Measurements from ENCODE around the gene RHOXF1.
"Not testable (repeated sequence)": the region's sequence is repeated elsewhere in the genome, so short reads cannot be mapped to it uniquely, and the experiment has no call there.

DNA sequence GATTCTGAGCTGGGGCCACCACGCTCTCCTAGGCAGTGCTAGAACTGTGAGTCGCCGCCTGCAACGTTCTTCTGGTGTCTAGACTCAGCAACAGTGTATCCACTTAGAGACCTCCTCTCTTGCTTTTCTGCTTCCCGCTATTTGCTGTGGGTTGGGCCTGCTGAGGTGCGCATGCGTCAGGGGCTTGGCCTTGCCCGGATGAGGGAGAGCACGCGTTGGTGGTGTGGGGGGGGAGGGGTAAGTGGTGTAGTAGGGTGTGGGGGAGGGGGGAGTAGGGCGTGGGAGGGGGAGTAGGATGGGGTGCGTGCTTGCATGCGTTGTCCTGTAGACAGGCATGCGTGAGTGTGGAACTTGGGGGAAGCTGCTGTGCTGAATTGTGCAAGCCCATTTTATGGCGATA is 38.1 kb downstream of the RHOXF1 start, which contains the start of gene RHOXF2B:
- TF ChIP-seq, protein P1, sequence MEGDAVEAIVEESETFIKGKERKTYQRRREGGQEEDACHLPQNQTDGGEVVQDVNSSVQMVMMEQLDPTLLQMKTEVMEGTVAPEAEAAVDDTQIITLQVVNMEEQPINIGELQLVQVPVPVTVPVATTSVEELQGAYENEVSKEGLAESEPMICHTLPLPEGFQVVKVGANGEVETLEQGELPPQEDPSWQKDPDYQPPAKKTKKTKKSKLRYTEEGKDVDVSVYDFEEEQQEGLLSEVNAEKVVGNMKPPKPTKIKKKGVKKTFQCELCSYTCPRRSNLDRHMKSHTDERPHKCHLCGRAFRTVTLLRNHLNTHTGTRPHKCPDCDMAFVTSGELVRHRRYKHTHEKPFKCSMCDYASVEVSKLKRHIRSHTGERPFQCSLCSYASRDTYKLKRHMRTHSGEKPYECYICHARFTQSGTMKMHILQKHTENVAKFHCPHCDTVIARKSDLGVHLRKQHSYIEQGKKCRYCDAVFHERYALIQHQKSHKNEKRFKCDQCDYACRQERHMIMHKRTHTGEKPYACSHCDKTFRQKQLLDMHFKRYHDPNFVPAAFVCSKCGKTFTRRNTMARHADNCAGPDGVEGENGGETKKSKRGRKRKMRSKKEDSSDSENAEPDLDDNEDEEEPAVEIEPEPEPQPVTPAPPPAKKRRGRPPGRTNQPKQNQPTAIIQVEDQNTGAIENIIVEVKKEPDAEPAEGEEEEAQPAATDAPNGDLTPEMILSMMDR (IDR thresholded peaks at IDR 0.05) = not testable (repeated sequence)
- not testable (repeated sequence) for TF ChIP-seq EZH2 (IDR thresholded peaks at IDR 0.05; ENCODE audit: borderline replicate concordance, insufficient read depth, low read depth, low read length, poor library complexity, severe bottlenecking)
